Right ventricle myocardium inferior (tissue), 1 donor: Measurements from ENCODE around the gene NIT2. TPM values are rescaled to one million over a fixed set of nuclear protein-coding genes. Genes with fewer than 3 reads are reported as not detected.
"Not testable (repeated sequence)": the region's sequence is repeated elsewhere in the genome, so short reads cannot be mapped to it uniquely, and the experiment has no call there.

Experiments
- ATAC-seq: fragments of 200-7000 bp; cut with Tn5 transposase; one replicate; pipeline ENCODE4 v1.9.1; 2020; ENCODE audit warnings: mild to moderate bottlenecking, moderate library complexity
- DNase-seq: peaks from one replicate; pipeline ENCODE4 v3.0.0; 2021; ENCODE audit errors: missing footprints
- intact Hi-C: fragments of 100-400 bp; cut with DNase I; formaldehyde crosslinking; loops from one replicate; pipeline ENCODE4 v1.11.0; 2022
- total RNA-seq: library from RNA; stranded (reverse); fragmentation: NEBNext Ultra II Directional; extraction: Animal tissue kit (Norgen Biotek cat#: 25700); gene quantifications from one replicate; pipeline ENCODE4 v1.2.1, GENCODE V29; 2021
- donor health status: DM: no; HTN: yes; CAD: no; lungs with severe emphysema.

The NIT2 gene
- total RNA-seq, 1 donor from 2014 or later: 51.3 TPM

DNA sequence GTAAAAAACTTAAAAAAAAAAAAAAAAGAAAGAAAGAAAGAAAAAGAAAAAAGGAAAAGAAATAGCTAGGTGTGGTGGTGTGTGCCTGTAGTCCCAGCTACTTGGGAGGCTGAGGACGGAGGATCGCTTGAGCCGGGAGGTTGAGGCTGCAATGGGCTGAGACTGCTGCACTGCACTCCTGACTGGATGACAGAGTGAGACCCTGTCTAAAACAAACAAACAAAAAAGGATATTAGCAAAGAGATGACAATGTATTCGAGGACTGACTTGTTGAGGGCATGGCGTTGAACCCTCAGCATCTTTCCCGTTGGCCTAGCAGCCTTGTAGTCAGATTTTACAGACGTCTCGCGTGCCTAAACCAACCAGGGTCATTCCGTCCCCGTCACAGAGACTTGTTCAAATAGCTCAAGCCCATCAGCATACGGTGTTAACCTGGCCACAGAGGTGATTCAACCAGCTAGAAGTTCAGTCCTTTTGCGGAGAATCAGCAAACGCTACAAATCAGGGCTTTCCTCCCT lies 528 bp upstream of the NIT2 start:
- intact Hi-C loops: no loop called here
- ATAC-seq (no peak), DNase-seq (no peak)

- DNase-seq (no peak), ATAC-seq (no peak)
- intact Hi-C loops: no loop called here
Measured at GRCh38 chr3:100335434-100335833, 877 bp downstream of the NIT2 start.

GRCh38 chr3:100336229-100336628 lies 1.7 kb downstream of the NIT2 start:
- ATAC-seq, DNase-seq, intact Hi-C loops: not testable (repeated sequence)

DNA sequence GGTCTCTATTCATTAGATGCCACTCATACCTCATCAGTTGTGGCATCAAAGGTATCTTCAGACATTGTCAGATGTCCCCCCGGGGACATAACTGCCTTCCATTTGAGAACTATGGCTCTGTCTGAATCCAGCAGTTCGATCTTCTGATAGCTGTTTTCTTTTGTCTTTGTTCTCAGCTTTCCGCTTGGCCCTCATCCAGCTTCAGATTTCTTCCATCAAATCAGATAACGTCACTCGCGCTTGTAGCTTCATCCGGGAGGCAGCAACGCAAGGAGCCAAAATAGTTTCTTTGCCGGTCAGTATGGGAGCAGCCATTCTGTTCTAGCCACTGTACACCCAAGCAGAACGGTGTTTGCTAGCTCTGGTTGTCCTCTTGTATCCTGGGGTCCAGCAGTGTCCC lies 4.4 kb downstream of the NIT2 start:
- no peak for ATAC-seq
- intact Hi-C loops: no loop called here
- DNase-seq: no peak

DNA sequence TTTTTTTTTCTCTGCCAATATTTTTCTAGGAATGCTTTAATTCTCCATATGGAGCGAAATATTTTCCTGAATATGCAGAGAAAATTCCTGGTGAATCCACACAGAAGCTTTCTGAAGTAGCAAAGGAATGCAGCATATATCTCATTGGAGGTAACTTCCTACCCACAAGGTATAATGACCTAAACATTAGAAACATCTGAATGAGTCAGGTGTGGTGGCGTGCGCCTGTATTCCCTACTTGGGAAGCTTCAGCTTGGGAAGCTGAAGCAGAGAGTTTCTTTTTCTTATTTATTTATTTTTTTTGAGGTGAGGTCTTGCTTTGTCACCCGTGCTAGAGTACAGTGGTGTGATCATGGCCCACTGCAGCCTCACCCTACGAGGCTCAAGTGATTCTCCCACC lies 5.2 kb downstream of the NIT2 start:
- DNase-seq (no peak), ATAC-seq (no peak)
- intact Hi-C loops: no loop called here

DNA sequence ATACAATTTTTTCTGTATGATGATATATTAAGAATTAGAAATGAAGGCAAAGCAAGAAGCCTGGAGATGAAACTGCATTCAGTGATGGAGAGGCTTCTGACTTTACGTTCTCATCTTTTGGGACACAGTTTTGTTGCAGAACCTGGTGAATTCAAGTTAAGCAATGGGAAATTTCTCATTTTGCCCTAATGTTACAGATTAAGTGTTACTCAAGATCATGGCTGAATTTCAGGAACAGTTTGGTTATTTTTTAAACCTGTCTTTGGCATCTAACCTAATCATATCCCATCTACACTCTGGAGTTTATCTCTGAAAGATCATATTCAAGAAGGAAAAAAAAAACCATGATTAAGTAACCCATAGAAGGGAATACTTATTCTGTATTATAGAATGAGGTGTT lies 6.0 kb downstream of the NIT2 start:
- no peak for DNase-seq
- intact Hi-C loops: no loop called here
- no peak for ATAC-seq

GRCh38 chr3:100348727-100349126 lies 14.2 kb downstream of the NIT2 start:
- intact Hi-C loops: no loop called here
- ATAC-seq (no peak), DNase-seq (no peak)

- intact Hi-C loops, ATAC-seq, DNase-seq: not testable (repeated sequence)
Measured at GRCh38 chr3:100351770-100352169, 17.2 kb downstream of the NIT2 start.

GRCh38 chr3:100352296-100353231 lies 18.0 kb downstream of the NIT2 start:
- intact Hi-C loops: no loop called here
- DNase-seq: no peak
- ATAC-seq: no peak

DNA sequence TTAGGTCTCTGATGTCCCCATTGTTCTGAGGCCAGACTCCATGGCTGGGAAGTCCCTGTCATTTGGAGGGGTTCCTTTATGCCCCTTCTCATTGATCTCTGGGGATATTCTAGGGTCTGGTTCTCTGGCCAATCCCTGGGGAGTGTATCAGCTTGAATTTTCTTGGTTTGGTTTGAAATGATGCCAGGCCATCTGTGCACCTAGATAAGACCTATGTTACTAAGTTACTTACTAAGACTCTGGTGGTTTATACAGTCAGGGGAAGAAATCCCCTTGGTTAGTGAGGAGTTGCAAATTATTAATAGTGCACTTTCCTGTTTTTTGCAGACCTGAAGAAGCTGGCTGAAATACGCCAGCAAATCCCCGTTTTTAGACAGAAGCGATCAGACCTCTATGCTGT lies 20.3 kb downstream of the NIT2 start:
- intact Hi-C loops: no loop called here
- no peak for DNase-seq
- no peak for ATAC-seq

DNA sequence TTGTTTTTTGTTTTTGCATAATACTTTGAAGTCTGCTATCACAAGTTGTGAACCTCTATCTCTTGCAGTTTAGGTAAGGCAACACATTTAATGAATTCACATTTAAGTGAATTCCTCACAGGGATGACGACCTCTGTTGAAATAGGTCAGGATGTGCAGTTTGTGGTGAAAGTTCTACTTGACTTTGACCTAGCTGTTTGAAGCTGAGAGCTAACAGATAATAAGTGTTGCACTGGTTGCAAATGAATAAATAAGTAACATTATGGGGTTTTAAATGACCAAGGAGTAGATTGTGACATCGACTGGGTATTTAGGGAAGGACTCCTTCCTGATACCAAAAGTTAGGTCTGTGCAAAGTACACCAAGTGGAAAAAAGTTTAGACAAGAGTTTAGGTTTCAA lies 23.9 kb downstream of the NIT2 start:
- no peak for DNase-seq
- intact Hi-C loops: no loop called here
- no peak for ATAC-seq

DNA sequence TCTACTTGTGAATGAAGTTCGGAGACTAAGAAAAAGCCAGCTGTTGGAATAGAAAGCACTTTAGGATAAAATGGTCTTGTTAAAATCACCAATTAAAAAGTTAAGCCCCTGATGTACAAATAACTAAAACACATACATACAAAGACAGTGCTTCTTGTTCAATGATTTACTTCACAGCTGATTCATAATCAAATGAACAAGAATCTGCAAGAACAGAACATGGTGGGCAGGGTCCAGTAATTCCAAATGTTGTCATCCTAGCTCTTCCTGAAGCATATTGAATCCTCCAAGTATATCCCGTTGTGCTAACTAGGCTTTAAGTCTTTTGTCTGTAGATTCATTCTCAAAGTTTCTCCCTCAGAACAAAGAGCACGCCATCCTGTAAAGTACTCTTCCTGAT lies 24.5 kb downstream of the NIT2 start:
- intact Hi-C loops: no loop called here
- ATAC-seq (no peak), DNase-seq (no peak)

- intact Hi-C loops: no loop called here
- DNase-seq: no peak
- ATAC-seq: no peak
Measured at GRCh38 chr3:100360757-100361496, 26.4 kb downstream of the NIT2 start.

DNA sequence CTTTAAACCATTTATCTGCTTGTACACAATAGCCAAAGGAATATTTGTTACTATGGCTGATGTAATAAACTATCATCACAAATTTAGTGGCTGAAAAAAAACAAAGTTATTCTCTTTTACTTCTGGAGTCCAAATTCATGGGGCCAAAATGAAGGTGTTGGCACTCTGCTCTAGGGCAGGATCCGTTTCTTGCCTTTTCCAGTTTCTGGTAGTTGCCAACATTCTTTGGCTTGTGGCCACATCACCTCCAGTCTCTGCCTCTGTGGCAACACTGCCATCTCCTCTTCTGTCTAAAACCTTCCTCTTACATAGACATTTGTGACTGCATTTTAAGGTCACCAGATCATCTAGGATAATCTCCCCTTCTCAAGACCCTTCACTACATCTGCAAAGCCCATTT lies 27.3 kb downstream of the NIT2 start:
- no peak for DNase-seq
- no peak for ATAC-seq
- intact Hi-C loops: no loop called here

DNA sequence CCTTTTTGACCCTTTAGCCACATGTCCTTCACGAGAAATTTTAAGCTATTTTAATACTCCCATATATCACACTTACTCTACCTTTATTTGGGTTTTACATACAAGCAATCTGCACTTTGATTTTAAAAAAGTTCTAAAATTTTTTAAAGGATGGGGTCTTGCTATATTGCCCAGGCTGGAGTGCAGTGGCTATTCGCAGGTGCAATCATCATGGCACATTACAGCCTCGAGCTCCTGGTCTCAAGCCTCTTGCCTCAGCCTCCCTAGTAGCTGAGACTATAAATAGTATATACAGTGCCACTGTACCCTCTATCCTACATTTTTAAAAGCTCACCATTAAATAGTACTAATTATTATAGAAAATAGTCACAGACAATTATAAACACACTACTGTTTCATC lies 29.9 kb downstream of the NIT2 start:
- ATAC-seq (no peak), DNase-seq (no peak)
- intact Hi-C loops: no loop called here

DNA sequence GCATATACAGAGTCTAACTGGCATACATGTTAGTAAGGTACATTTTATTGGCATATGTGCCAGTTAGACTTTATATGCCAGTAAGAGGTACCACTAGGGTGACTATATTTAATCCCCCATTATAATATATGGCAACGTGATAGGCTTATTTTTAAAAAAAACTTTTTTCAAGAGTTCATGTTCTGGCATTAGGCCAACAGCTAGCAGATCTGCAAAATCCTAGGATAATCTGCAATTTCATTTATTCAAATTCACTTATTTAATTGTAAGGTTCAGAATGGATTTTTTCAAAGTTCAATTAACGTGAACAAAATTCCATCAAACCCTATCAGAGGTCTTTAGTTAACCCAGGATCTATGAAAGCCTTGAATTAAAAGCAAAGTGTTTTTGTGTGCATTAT lies 31.9 kb downstream of the NIT2 start:
- intact Hi-C loops: no loop called here
- DNase-seq: no peak
- no peak for ATAC-seq

DNA sequence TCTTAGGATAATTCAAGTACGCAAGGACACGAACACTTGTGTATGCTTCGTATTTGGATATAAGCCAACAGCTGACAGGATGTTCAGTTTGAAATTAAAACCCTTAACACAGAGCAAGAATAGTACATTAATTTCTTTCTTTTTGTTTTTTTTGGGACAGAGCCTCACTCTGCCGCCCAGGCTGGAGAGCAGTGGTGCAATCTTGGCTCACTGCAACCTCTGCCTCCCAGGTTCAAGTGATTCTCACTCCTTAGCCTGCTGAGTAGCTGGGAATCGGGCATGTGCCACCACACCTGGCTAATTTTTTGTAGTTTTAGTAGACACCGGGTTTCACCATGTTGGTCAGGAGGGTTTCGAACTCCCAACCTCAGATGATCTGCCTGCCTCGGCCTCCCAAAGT lies 33.9 kb downstream of the NIT2 start:
- no peak for DNase-seq
- no peak for ATAC-seq
- intact Hi-C loops: no loop called here

- DNase-seq: no peak
- ATAC-seq: no peak
- intact Hi-C loops: no loop called here
Measured at GRCh38 chr3:100370756-100371155, 36.2 kb downstream of the NIT2 start.

DNA sequence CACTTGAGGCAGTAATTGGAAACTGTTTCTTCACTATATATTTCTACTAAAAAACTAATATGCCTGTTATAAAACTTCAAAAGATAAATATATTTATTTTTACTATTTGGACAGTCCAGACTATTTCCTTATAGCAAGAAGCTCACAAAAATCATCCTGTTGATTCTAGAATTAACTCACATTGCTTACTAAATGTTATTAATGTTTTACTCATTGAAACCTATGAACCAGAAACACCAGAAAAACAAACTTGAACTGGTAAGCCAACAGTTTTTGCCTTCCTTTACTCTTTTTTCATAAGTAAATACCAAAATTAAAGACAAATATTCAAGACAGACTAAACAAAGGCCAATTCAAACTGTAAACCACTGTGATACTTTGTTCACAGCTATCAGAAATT lies 40.0 kb downstream of the NIT2 start:
- no peak for DNase-seq
- ATAC-seq: no peak
- intact Hi-C loops: no loop called here

DNA sequence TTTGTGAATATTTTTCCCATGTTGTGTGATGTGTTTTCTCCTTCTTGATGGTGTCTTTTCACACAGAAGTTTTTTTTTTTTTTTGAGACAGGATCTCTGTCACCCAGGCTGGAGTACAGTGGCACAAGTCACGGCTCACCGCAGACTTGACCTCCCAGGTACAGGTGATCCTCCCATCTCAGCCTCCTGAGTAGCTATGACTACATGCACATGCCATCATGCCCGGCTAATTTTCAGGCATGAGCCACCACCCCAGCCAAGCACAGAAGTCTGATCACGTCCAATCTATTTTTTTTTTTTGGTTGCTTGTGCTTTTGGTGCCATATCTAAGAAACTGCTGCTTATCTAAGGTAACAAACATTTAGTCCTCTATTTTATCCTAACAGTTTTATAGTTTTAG lies 41.7 kb downstream of the NIT2 start:
- intact Hi-C loops: no loop called here
- no peak for DNase-seq
- ATAC-seq: no peak
